ENCODE data around the gene ADI1.

DNA sequence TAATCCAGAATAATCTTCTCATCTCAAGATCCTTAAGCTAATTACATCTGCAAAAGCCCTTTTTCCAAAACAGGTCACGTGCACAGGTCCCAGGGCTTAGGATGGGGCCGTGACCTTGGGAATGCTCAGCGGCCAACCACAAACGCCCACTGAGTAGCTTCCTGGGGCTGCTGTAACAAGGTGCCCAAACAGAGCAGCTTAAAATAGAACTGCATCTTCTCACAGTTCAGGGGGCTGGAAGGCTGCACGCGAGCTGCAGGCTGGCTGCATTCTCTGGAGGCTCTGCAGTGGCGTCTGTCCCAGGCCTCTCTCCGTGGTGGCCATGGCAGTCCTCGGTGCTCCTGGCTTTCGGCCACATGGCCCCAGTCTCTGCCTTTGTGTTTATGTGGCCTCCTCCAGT, 31.9 kb downstream of the ADI1 start:
- TF ChIP-seq POLR2A (IDR thresholded peaks at IDR 0.05) (no peak), POLR2AphosphoS5 (IDR thresholded peaks at IDR 0.05) (peak in 1 of 3 donors; percentile 14)
- TF ChIP-seq, protein P1, sequence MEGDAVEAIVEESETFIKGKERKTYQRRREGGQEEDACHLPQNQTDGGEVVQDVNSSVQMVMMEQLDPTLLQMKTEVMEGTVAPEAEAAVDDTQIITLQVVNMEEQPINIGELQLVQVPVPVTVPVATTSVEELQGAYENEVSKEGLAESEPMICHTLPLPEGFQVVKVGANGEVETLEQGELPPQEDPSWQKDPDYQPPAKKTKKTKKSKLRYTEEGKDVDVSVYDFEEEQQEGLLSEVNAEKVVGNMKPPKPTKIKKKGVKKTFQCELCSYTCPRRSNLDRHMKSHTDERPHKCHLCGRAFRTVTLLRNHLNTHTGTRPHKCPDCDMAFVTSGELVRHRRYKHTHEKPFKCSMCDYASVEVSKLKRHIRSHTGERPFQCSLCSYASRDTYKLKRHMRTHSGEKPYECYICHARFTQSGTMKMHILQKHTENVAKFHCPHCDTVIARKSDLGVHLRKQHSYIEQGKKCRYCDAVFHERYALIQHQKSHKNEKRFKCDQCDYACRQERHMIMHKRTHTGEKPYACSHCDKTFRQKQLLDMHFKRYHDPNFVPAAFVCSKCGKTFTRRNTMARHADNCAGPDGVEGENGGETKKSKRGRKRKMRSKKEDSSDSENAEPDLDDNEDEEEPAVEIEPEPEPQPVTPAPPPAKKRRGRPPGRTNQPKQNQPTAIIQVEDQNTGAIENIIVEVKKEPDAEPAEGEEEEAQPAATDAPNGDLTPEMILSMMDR (IDR thresholded peaks at IDR 0.05 in 8 of 11, conservative IDR thresholded peaks at IDR 0.05 in 3 of 11) = no peak

All from spleen (tissue), 7 donors.